HepG2 (cell line): Measurements from ENCODE around the gene RNU11. TPM values are rescaled to one million over a fixed set of nuclear protein-coding genes. Genes with fewer than 3 reads are reported as not detected.

ENCODE experiments used
- AGO2 ChIP-seq: fragments of 200-400 bp; formaldehyde crosslinking; optimal IDR thresholded peaks from 2 replicates; pipeline ENCODE3; 2017; ENCODE audit warnings: mild to moderate bottlenecking, low read depth, low read length, moderate library complexity
- AKNA ChIP-seq: sonication (generic); formaldehyde crosslinking; IDR thresholded peaks from 2 replicates; pipeline ENCODE4 v1.4.0; 2020; ENCODE audit warnings: missing genetic modification reagents, borderline replicate concordance
- BCLAF1 ChIP-seq: fragments of 450-650 bp; IDR thresholded peaks from 2 replicates; pipeline ENCODE4 v1.6.1; 2017; ENCODE audit warnings: mild to moderate bottlenecking
- HOMEZ ChIP-seq: IDR thresholded peaks from 2 replicates; pipeline ENCODE4 v1.6.1; 2016; ENCODE audit warnings: low read depth
- MTF1 ChIP-seq: sonication (generic); formaldehyde crosslinking; IDR thresholded peaks from 2 replicates; pipeline ENCODE4 v1.5.0; 2020; ENCODE audit warnings: missing genetic modification reagents
- SNAPC2 ChIP-seq: sonication (generic); formaldehyde crosslinking; IDR thresholded peaks from 2 replicates; pipeline ENCODE4 v1.8.1; 2022; ENCODE audit warnings: mild to moderate bottlenecking, missing genetic modification reagents
- TCF7L2 ChIP-seq: IDR thresholded peaks from 2 replicates; pipeline ENCODE4 v1.6.1; 2011; ENCODE audit warnings: mild to moderate bottlenecking, low read depth, low read length, moderate library complexity
- WIZ ChIP-seq: sonication (generic); formaldehyde crosslinking; IDR thresholded peaks from 2 replicates; pipeline ENCODE4 v1.5.1; 2020; ENCODE audit warnings: mild to moderate bottlenecking, missing genetic modification reagents
- ZBTB10 ChIP-seq: sonication (generic); formaldehyde crosslinking; IDR thresholded peaks from 2 replicates; pipeline ENCODE4 v1.4.0; 2020; ENCODE audit warnings: missing genetic modification reagents, borderline replicate concordance
- ZBTB7A ChIP-seq: sonication (generic); formaldehyde crosslinking; IDR thresholded peaks from 2 replicates; pipeline ENCODE4 v1.8.0; 2022; ENCODE audit warnings: mild to moderate bottlenecking, missing genetic modification reagents
- ZBTB7B ChIP-seq: sonication (generic); formaldehyde crosslinking; IDR thresholded peaks from 2 replicates; pipeline ENCODE4 v1.4.0; 2020; ENCODE audit warnings: missing genetic modification reagents
- ZNF205 ChIP-seq: IDR thresholded peaks from 2 replicates; pipeline ENCODE4 v1.6.1; 2018; ENCODE audit warnings: missing biosample characterization, missing genetic modification reagents
- ZNF383 ChIP-seq: sonication (generic); formaldehyde crosslinking; IDR thresholded peaks from 2 replicates; pipeline ENCODE4 v1.4.0; 2020; ENCODE audit warnings: missing genetic modification reagents, mild to moderate bottlenecking, borderline replicate concordance
- ZNF672 ChIP-seq: sonication (generic); formaldehyde crosslinking; IDR thresholded peaks from 2 replicates; pipeline ENCODE4 v1.8.1; 2022; ENCODE audit warnings: missing genetic modification reagents
- ZNF724P ChIP-seq: sonication (generic); formaldehyde crosslinking; IDR thresholded peaks from 2 replicates; pipeline ENCODE4 v1.8.0; 2022; ENCODE audit warnings: missing genetic modification reagents, borderline replicate concordance
- ZNF761 ChIP-seq: sonication (generic); formaldehyde crosslinking; conservative IDR thresholded peaks from 2 replicates; pipeline ENCODE4 v1.4.0; 2020; ENCODE audit warnings: mild to moderate bottlenecking, missing genetic modification reagents
- ZNF773 ChIP-seq: sonication (generic); formaldehyde crosslinking; IDR thresholded peaks from 2 replicates; pipeline ENCODE4 v1.4.0; 2020; ENCODE audit warnings: missing genetic modification reagents, borderline replicate concordance
- ZNF780A ChIP-seq: sonication (generic); formaldehyde crosslinking; IDR thresholded peaks from 2 replicates; pipeline ENCODE4 v1.8.0; 2022; ENCODE audit warnings: mild to moderate bottlenecking, missing genetic modification reagents, moderate library complexity
- polyA plus RNA-seq, 8 experiments: library from polyadenylated mRNA; depleted of rRNA in 3 of 8; stranded (reverse) in 7 of 8; unstranded in 1 of 8; fragments of >200 nt; fragmentation: Illumina TruSeq in 4 of 8; extraction: Trizol in 4 of 8; gene quantifications; 2 replicates each; pipeline versions ENCODE4 v1.2.1 to v1.2.3, GENCODE V29; 2011 to 2016; ENCODE audit warnings: low read depth in 4 of 8, missing spikeins in 1 of 8, mixed read lengths in 1 of 8; ENCODE audit not compliant: insufficient read depth in 1 of 8
- total RNA-seq, 5 experiments: library from RNA; depleted of rRNA; stranded (reverse); fragments of >200 nt; fragmentation: Illumina TruSeq; extraction: Trizol; gene quantifications; 2 replicates each; pipeline ENCODE4 v1.2.3, GENCODE V29; 2016; ENCODE audit warnings: low read depth in 1 of 5

RNU11 gene
- total and polyA plus RNA-seq, 2 of the 13 experiments (the other 11 are each of a cell fraction or from before 2014, with no cell fraction given): not detected

- TF ChIP-seq HOMEZ: no peak
- TF ChIP-seq ZNF761 (CRISPR knock-in tag): no peak
- no peak for TF ChIP-seq TCF7L2
- no peak for TF ChIP-seq ZNF672 (CRISPR knock-in tag)
- TF ChIP-seq ZNF724P (CRISPR knock-in tag): no peak
- no peak for TF ChIP-seq ZNF780A
- no peak for TF ChIP-seq AKNA
- no peak for TF ChIP-seq ZBTB10 (CRISPR knock-in tag)
- peak; percentile 40; the same call in 1 of the 2 replicates for TF ChIP-seq ZNF205 (CRISPR knock-in tag)
- TF ChIP-seq BCLAF1: no peak
- no peak for TF ChIP-seq ZNF383
- TF ChIP-seq WIZ (CRISPR knock-in tag): no peak
- no peak for TF ChIP-seq SNAPC2 (CRISPR knock-in tag)
- TF ChIP-seq ZBTB7B (CRISPR knock-in tag): peak; percentile 68; the same call in 1 of the 2 replicates
- peak; percentile 74 for TF ChIP-seq AGO2
- no peak for TF ChIP-seq ZNF773 (CRISPR knock-in tag)
- TF ChIP-seq ZBTB7A (CRISPR knock-in tag): 0 out of 2 replicates have a peak, but pooled peaks have one; percentile 47
- TF ChIP-seq MTF1: no peak
These were observed 20.7 kb downstream of the RNU11 start (continued) for GRCh38 chr1:28668956-28669723.
